GM19452 (cell line): Measurements from ENCODE around the gene USP11.

Source experiments
- ATAC-seq: cut with Tn5 transposase; IDR thresholded peaks from one replicate; pipeline ENCODE4 v1.9.1; 2021; ENCODE audit not compliant: unreplicated experiment

The USP11 gene

GRCh38 chrX:47232803-47233332 lies at the start of gene USP11:
Gene USP11, plus strand, starts transcription at chrX:47233009. Its CDS starts 35 bp downstream, at chrX:47233044.
- no peak for ATAC-seq

DNA sequence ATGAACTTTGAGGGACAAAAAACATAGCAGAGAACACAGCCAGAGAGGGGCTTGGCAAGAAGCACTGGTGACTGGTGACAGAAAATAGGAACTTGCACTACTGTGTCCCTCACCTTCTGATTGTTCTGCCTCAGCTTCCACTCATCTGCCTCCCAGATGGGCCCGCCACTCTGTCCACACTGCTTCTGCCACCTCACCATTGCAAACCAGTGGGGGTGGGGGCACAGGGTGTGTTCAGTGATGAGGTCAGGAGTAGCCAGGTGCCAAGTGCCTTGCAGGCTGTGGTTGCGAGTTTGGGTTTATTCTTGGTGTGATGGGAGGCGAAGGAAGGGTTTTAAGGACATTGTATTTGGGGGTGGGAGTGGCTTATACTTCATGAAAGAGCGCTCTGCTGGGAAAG lies 48.3 kb upstream of the USP11 start:
- no peak for ATAC-seq

- no peak for ATAC-seq
Observed at GRCh38 chrX:47185241-47185640, 47.6 kb upstream of the USP11 start.

DNA sequence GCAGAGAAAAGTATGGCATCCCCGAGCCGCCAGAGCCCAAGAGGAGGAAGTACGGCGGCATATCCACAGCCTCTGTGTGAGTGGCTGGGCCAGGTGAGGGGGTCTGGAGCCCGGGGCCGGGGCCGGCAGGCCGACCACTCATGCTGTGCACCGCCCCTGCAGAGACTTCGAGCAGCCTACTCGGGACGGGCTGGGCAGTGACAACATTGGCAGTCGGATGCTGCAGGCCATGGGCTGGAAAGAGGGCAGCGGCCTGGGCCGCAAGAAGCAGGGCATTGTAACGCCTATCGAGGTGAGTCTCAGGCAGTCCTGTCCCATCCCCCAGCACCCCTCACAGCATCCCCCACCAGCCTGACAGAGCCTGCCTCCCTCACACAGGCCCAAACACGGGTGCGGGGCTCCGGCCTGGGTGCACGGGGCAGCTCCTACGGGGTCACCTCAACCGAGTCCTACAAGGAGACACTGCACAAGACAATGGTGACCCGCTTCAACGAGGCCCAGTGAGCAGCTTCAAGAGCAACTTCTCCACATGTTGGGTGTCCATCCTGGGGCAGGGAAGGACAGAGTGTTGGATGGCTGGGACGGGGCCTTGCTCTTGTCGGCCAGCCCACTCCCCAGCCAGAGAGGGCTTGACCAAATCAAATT lies 46.6 kb upstream of the USP11 start:
- ATAC-seq: no peak

- ATAC-seq: no peak
Observed at GRCh38 chrX:47187106-47187677, 45.6 kb upstream of the USP11 start.

DNA sequence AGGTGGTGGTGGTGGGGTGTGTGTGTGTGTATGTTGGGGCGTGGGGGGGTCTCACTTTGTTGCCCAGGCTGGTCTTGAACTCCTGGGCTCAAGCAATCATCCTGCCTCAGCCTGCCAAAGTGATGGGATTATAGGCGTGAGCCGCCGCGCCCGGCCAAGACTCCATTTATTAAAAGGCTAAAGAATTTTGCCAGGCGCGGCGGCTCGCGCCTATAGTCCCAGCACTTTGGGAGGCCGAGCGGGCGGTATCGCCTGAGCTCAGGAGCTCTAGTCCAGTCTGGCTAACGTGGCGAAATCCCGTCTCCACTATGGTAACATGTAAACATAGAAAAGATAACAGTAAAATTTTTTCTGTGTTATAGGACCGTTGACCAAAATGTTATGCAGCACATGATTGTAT lies 42.9 kb upstream of the USP11 start:
- no peak for ATAC-seq

- ATAC-seq: peak; percentile 61
Observed at GRCh38 chrX:47190445-47191269, 42.2 kb upstream of the USP11 start.

GRCh38 chrX:47191331-47191730 lies 41.5 kb upstream of the USP11 start:
- no peak for ATAC-seq

GRCh38 chrX:47191806-47192401 lies 40.9 kb upstream of the USP11 start:
- ATAC-seq: no peak

GRCh38 chrX:47193475-47194193 lies 39.2 kb upstream of the USP11 start, which contains the start of gene UBA1:
Gene UBA1, plus strand, starts transcription at chrX:47193829. Its CDS starts 4,974 bp downstream, at chrX:47198803.
- peak; percentile 61 for ATAC-seq

DNA sequence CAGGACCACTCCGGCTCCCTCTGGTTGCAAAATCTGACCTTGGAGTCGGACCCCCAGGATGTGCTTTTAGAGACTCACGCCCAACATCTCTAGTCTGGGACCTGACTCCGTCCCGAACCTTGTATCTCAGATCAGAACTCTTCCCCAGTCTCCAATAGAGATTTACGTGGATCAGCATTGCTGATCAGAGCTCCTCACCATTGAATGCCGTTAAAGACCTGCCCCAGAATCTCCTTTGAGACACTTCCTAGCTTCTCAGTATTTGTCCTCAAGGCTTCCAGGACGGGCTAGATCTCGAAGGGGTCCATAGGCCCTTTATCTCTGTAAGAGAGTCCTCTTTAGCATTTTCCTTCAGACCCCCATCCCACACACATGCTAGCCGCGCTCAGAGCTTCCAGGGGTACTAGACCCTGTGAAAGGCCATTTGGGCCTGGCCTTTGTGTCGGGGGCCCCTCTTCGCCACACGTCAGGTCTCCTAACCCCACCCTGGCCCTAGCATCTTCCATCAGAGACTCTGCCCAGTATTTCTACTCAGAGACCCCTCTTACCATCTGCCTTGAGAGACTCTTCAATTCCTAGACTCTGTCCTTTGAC lies 38.5 kb upstream of the USP11 start:
- no peak for ATAC-seq

DNA sequence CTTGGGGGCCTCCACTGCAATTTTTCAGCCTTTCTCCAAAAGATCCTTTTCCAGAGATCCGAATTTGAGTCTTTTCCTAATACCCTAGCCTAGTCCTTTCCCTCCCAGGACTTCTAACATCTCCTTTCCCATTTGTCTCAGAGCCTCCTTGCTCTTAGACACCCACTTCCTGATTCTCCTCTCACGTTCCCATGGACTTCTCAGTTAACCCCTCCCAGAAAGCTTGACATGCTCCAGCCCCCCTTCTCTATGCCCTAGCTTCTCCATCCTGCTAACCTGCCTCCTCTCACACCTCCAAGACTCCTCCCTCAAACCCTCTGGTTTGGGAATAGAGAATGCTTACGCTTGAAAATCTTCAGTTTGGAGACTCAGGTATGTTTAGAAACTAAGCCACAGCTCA lies 36.7 kb upstream of the USP11 start:
- ATAC-seq: no peak

DNA sequence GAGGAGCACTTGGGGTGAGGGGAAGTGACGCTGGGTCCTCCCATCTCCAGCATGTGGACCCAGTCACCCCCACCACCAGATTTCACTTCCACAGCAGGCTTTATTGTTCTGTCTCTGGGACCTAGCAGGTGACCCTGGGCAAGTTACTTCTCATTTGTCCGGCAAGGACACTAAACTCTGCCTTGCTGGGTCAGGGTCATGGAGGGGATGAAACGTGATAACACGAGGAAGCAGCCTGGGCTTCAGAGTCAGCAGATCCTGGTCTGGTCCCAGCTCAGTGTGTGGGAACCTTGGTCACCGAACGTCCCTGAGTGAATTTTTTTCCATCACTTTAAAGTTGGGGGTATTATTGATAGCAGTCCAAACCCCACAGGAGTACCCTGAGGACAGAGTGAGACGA lies 35.3 kb upstream of the USP11 start:
- ATAC-seq: no peak

- ATAC-seq: no peak
Observed at GRCh38 chrX:47198026-47198686, 34.7 kb upstream of the USP11 start.

- no peak for ATAC-seq
Observed at GRCh38 chrX:47198687-47199080, 34.1 kb upstream of the USP11 start.

GRCh38 chrX:47199286-47199685 lies 33.5 kb upstream of the USP11 start:
- ATAC-seq: no peak

- ATAC-seq: no peak
Observed at GRCh38 chrX:47200385-47201150, 32.2 kb upstream of the USP11 start.

- ATAC-seq: no peak
Observed at GRCh38 chrX:47201345-47201944, 31.4 kb upstream of the USP11 start.

- ATAC-seq: no peak
Observed at GRCh38 chrX:47202316-47202715, 30.5 kb upstream of the USP11 start.
